H9 (cell line): ENCODE results near the gene ABCB11. TPM values are rescaled to one million over a fixed set of nuclear protein-coding genes. Genes with fewer than 3 reads are reported as not detected.

Source experiments
- DNase-seq: peaks from one replicate; pipeline ENCODE4 v3.0.0-alpha.2; 2017
- H2AFZ ChIP-seq: one replicate; pipeline ENCODE4 v1.6.1; 2013; ENCODE audit warnings: mild to moderate bottlenecking, low read length, control low read depth, moderate library complexity
- H2AK5ac ChIP-seq: 2 replicates; pipeline ENCODE4 v1.6.1; 2013; ENCODE audit warnings: low read length, control low read depth, mixed read lengths; ENCODE audit not compliant: insufficient read length
- H2BK120ac ChIP-seq: one replicate; pipeline ENCODE4 v1.6.1; 2013; ENCODE audit warnings: low read depth, mild to moderate bottlenecking, low read length, control low read depth, inconsistent platforms; ENCODE audit not compliant: poor library complexity, severe bottlenecking
- H2BK12ac ChIP-seq: 2 replicates; pipeline ENCODE4 v1.6.1; 2013; ENCODE audit warnings: low read length, control low read depth, mixed read lengths, low read depth; ENCODE audit not compliant: insufficient read length
- H2BK15ac ChIP-seq: 2 replicates; pipeline ENCODE4 v1.6.1; 2013; ENCODE audit warnings: low read depth, low read length, control low read depth
- H2BK20ac ChIP-seq: one replicate; pipeline ENCODE4 v1.6.1; 2013; ENCODE audit warnings: low read depth, mild to moderate bottlenecking, low read length, control low read depth, inconsistent platforms; ENCODE audit not compliant: poor library complexity, severe bottlenecking
- H2BK5ac ChIP-seq: 2 replicates; pipeline ENCODE4 v1.6.1; 2013; ENCODE audit warnings: low read length, control low read depth, mixed read lengths; ENCODE audit not compliant: insufficient read length
- H3K14ac ChIP-seq: 2 replicates; pipeline ENCODE4 v1.6.1; 2013; ENCODE audit warnings: low read length, control low read depth; ENCODE audit not compliant: insufficient read depth
- H3K18ac ChIP-seq: 2 replicates; pipeline ENCODE4 v1.6.1; 2013; ENCODE audit warnings: low read depth, mild to moderate bottlenecking, mixed read lengths, low read length, control low read depth; ENCODE audit not compliant: insufficient read length
- H3K23ac ChIP-seq: 2 replicates; pipeline ENCODE4 v1.6.1; 2013; ENCODE audit warnings: low read length, control low read depth, mixed read lengths, low read depth; ENCODE audit not compliant: insufficient read length
- H3K23me2 ChIP-seq: 2 replicates; pipeline ENCODE4 v1.6.1; 2013; ENCODE audit warnings: low read depth, mild to moderate bottlenecking, mixed read lengths, low read length, control low read depth; ENCODE audit not compliant: insufficient read length, poor library complexity, severe bottlenecking
- H3K27ac ChIP-seq: 2 replicates; pipeline ENCODE4 v1.5.1; 2013; ENCODE audit warnings: low read length, control low read depth, mixed read lengths, low read depth; ENCODE audit not compliant: insufficient read length
- H3K27me3 ChIP-seq: 2 replicates; pipeline ENCODE4 v1.6.1; 2013; ENCODE audit warnings: low read length, control low read depth, inconsistent platforms; ENCODE audit not compliant: insufficient read depth
- H3K4ac ChIP-seq: 2 replicates; pipeline ENCODE4 v1.6.1; 2013; ENCODE audit warnings: low read depth, mild to moderate bottlenecking, control low read depth, inconsistent platforms, low read length, moderate library complexity
- H3K4me1 ChIP-seq: 2 replicates; pipeline ENCODE4 v1.6.1; 2013; ENCODE audit warnings: low read length, control low read depth, inconsistent platforms; ENCODE audit not compliant: insufficient read depth
- H3K4me2 ChIP-seq: 2 replicates; pipeline ENCODE4 v1.6.1; 2013; ENCODE audit warnings: low read length, control low read depth, mixed read lengths; ENCODE audit not compliant: insufficient read length, insufficient read depth
- H3K56ac ChIP-seq: 2 replicates; pipeline ENCODE4 v1.6.1; 2013; ENCODE audit warnings: low read depth, mild to moderate bottlenecking, mixed read lengths, low read length, control low read depth; ENCODE audit not compliant: insufficient read length
- H3K79me1 ChIP-seq: 2 replicates; pipeline ENCODE4 v1.6.1; 2013; ENCODE audit warnings: low read depth, mild to moderate bottlenecking, moderate library complexity, low read length, control low read depth, inconsistent platforms; ENCODE audit not compliant: insufficient read depth, poor library complexity, severe bottlenecking
- H3K79me2 ChIP-seq: 2 replicates; pipeline ENCODE4 v1.6.1; 2013; ENCODE audit warnings: low read length, control low read depth, inconsistent platforms; ENCODE audit not compliant: insufficient read depth
- H3K9ac ChIP-seq: 2 replicates; pipeline ENCODE4 v1.6.1; 2013; ENCODE audit warnings: low read length, control low read depth, mixed read lengths; ENCODE audit not compliant: insufficient read length; ENCODE audit errors: extremely low read depth
- H3K9me3 ChIP-seq: one replicate; pipeline ENCODE4 v1.6.1; 2013; ENCODE audit warnings: low read depth, low read length, inconsistent platforms; ENCODE audit not compliant: control insufficient read depth
- H3T11ph ChIP-seq: one replicate; pipeline ENCODE4 v1.6.1; 2013; ENCODE audit warnings: mild to moderate bottlenecking, low read length, control low read depth, inconsistent platforms
- H4K20me1 ChIP-seq: one replicate; pipeline ENCODE4 v1.6.1; 2013; ENCODE audit not compliant: control insufficient read depth, insufficient read length, insufficient read depth
- H4K5ac ChIP-seq: 2 replicates; pipeline ENCODE4 v1.6.1; 2013; ENCODE audit warnings: low read depth, mild to moderate bottlenecking, mixed read lengths, low read length, control low read depth; ENCODE audit not compliant: insufficient read length
- H4K8ac ChIP-seq: replicated peaks from 2 replicates; pipeline ENCODE4 v1.6.1; 2013; ENCODE audit warnings: low read length, control low read depth, mixed read lengths, low read depth; ENCODE audit not compliant: insufficient read length
- H4K91ac ChIP-seq: 2 replicates; pipeline ENCODE4 v1.6.1; 2013; ENCODE audit warnings: low read depth, mild to moderate bottlenecking, moderate library complexity, mixed read lengths, low read length, control low read depth; ENCODE audit not compliant: insufficient read length
- H3K27ac Mint-ChIP-seq, 3 experiments: 2 replicates in 2 of 3; 3 replicates in 1 of 3; pipeline ENCODE4 v1.8.0; 2020 to 2021; ENCODE audit warnings: mixed read lengths in 3 of 3, mild to moderate bottlenecking in 1 of 3, moderate library complexity in 1 of 3
- H3K27me3 Mint-ChIP-seq: 2 replicates; pipeline ENCODE4 v1.8.0; 2021; ENCODE audit warnings: low read depth, mild to moderate bottlenecking, moderate library complexity, mixed read lengths
- H3K36me3 Mint-ChIP-seq, 3 experiments: 2 replicates in 2 of 3; 3 replicates in 1 of 3; pipeline ENCODE4 v1.8.0; 2020 to 2021; ENCODE audit warnings: low read depth in 3 of 3, mixed read lengths in 3 of 3; ENCODE audit not compliant: insufficient read depth in 1 of 3
- H3K4me1 Mint-ChIP-seq, 2 experiments: 2 replicates each; pipeline ENCODE4 v1.8.0; 2020; ENCODE audit warnings: mixed read lengths in 2 of 2
- H3K4me3 Mint-ChIP-seq, 2 experiments: 2 replicates in 1 of 2; 3 replicates in 1 of 2; pipeline ENCODE4 v1.8.0; 2020 to 2021; ENCODE audit warnings: mild to moderate bottlenecking in 2 of 2, mixed read lengths in 2 of 2, moderate library complexity in 1 of 2
- H3K9me3 Mint-ChIP-seq, 2 experiments: 2 replicates in 1 of 2; 3 replicates in 1 of 2; pipeline ENCODE4 v1.8.0; 2020; ENCODE audit warnings: mild to moderate bottlenecking in 2 of 2, mixed read lengths in 2 of 2, moderate library complexity in 1 of 2
- WGBS: extraction: QIAGEN DNeasy Blood & Tissue Kit; methylation state at CpG from one replicate; pipeline ENCODE4 v1.1.7; 2013; ENCODE audit warnings: missing lambda C conversion rate, low lambda C conversion rate, mixed read lengths; ENCODE audit not compliant: insufficient read length; ENCODE audit errors: extremely low coverage; 5-methylcytosine and 5-hydroxymethylcytosine counted together
- total RNA-seq: library from RNA; stranded (reverse); gene quantifications from 2 replicates; pipeline ENCODE4 v1.2.1, GENCODE V29; 2021
- TF ChIP-seq, protein P1 (sequence below): fragments of 200-600 bp; sonication (generic); conservative IDR thresholded peaks from 3 replicates; pipeline ENCODE4 v1.8.0; 2021; ENCODE audit warnings: antibody characterized with exemption, mild to moderate bottlenecking

The ABCB11 gene
- total RNA-seq, 1 experiment from 2014 or later = not detected

DNA sequence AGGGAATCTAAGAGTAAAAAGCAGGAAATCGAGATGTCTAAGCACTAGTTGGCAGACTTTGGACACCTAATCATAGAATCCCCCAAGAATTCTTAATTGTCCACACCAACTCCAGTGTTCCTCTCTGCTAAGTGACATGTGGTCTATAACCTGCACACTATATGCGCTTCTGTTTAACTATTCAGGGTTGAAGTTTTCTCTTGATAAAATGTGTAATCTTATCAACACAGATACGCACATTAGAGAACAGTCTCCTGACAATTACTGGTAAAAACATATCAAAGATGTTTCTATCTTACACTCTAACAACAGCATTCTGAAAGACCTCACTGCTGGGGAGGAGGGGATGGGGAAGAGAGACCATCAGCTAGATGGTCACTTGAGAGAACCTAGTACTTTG, 3.9 kb downstream of the ABCB11 start:
- H3K4me3 Mint-ChIP-seq = no peak overlapping the region
- H2BK12ac ChIP-seq = no peak overlapping the region
- H4K5ac ChIP-seq = no peak overlapping the region
- no peak overlapping the region for H3T11ph ChIP-seq
- peaks cover 3 to 11% of the 10 kb centered on the region in 2 experiments; a peak in 3 of 4 replicates for H3K4me1 Mint-ChIP-seq
- H3K4ac ChIP-seq = no peak overlapping the region
- no peak overlapping the region for H2AK5ac ChIP-seq
- no peaks in the 10 kb centered on the region for H3K4me1 ChIP-seq
- no peaks in the 10 kb centered on the region for H3K27me3 ChIP-seq
- no peak overlapping the region for H2AFZ ChIP-seq
- no peaks in the 10 kb centered on the region for H3K23me2 ChIP-seq
- H3K9me3 Mint-ChIP-seq = no peaks in the 10 kb centered on the region
- no peak overlapping the region for H3K4me2 ChIP-seq
- WGBS = no CpG with 5 or more reads among the region's 3 CpGs
- H4K20me1 ChIP-seq = no peaks in the 10 kb centered on the region
- H2BK120ac ChIP-seq = no peak overlapping the region
- no peak overlapping the region for H3K9ac ChIP-seq
- no peak overlapping the region for H4K8ac ChIP-seq
- no peaks in the 10 kb centered on the region for H3K79me2 ChIP-seq
- no peak overlapping the region for H2BK20ac ChIP-seq
- no peak for DNase-seq
- H3K18ac ChIP-seq = no peak overlapping the region
- H4K91ac ChIP-seq = no peak overlapping the region
- H3K79me1 ChIP-seq = no peaks in the 10 kb centered on the region
- H3K14ac ChIP-seq = no peak overlapping the region
- H2BK15ac ChIP-seq = no peak overlapping the region
- no peak overlapping the region for H3K27ac ChIP-seq
- no peaks in the 10 kb centered on the region for H3K9me3 ChIP-seq
- H3K27me3 Mint-ChIP-seq = no peaks in the 10 kb centered on the region
- H3K36me3 Mint-ChIP-seq = no peaks in the 10 kb centered on the region
- no peak overlapping the region for H3K56ac ChIP-seq
- H3K27ac Mint-ChIP-seq = no peak overlapping the region
- H3K23ac ChIP-seq = no peak overlapping the region
- TF ChIP-seq, protein P1, sequence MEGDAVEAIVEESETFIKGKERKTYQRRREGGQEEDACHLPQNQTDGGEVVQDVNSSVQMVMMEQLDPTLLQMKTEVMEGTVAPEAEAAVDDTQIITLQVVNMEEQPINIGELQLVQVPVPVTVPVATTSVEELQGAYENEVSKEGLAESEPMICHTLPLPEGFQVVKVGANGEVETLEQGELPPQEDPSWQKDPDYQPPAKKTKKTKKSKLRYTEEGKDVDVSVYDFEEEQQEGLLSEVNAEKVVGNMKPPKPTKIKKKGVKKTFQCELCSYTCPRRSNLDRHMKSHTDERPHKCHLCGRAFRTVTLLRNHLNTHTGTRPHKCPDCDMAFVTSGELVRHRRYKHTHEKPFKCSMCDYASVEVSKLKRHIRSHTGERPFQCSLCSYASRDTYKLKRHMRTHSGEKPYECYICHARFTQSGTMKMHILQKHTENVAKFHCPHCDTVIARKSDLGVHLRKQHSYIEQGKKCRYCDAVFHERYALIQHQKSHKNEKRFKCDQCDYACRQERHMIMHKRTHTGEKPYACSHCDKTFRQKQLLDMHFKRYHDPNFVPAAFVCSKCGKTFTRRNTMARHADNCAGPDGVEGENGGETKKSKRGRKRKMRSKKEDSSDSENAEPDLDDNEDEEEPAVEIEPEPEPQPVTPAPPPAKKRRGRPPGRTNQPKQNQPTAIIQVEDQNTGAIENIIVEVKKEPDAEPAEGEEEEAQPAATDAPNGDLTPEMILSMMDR = no peak
- H2BK5ac ChIP-seq = no peak overlapping the region
